HG03521 (cell line): ENCODE measurements around the gene MLLT1.

Experiments used
- ATAC-seq: cut with Tn5 transposase; IDR thresholded peaks from one replicate; pipeline ENCODE4 v1.9.1; 2021; ENCODE audit warnings: mild to moderate bottlenecking, moderate library complexity; ENCODE audit not compliant: unreplicated experiment

Gene MLLT1

DNA sequence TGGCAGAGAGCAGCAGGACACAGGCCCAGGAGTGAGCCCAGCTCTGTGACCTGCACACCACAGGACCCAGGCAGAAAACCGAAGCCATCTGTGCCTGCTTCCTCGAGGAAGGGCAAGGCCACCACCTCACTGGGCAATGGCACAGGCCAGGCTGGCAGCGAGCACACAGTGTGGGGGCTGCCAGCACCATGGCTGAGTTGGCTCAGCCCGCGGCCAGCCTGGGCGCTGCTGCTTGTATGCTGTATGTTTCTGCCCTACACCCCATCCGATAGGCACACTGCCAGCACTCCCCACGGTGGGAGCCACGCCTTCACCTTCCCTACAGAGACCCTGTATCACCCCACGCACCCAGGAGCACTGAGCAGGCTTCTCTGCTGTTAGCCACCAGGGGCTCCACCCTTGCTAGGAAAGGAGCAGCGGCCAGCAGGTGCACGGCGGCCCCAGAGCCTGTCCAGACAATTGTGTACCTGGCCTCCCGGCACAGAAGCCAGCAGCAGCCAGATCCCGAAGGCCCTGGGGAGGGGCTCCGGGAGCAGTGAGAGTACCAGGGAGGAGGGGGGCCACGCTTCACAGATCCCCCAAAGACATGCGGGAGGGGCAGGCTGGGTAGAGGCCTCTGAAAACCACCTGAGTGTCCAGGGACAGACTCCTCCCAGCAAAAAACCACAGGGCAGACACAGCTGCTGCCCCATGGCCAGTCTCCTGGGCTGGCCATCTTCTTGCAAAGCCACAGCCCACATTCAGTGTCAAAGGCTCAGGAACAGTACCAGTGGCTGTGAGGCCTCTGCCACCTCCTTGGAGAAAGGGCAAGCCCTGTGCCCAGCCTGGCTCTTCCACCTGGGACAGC is 56.1 kb downstream of the MLLT1 start:
- no peak for ATAC-seq

DNA sequence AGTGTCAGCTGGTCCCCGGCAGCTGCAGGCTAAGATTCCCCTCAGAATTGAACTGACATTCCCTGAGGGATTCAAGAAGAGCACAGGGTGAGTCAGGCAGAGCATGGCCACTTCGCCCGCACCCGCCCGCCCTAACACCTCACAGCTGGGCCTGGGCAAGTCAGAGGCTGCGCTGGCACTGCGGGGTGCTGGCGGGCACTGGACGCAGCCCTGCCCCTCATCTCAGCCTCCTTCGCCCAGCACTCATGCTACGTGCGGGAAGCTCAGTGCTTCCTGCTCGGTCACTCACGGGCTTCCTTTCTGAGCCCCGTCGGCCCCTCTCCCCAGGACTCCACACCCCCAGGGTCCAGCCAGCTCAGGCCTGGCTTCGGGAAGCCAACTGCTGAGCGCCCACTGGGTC is 56.9 kb downstream of the MLLT1 start:
- ATAC-seq = no peak

- ATAC-seq = no peak
Observed at GRCh38 chr19:6221878-6222746, 57.7 kb downstream of the MLLT1 start.

- ATAC-seq = no peak
Observed at GRCh38 chr19:6221220-6221877, 58.4 kb downstream of the MLLT1 start.

GRCh38 chr19:6220385-6221191 is 59.2 kb downstream of the MLLT1 start:
- no peak for ATAC-seq

DNA sequence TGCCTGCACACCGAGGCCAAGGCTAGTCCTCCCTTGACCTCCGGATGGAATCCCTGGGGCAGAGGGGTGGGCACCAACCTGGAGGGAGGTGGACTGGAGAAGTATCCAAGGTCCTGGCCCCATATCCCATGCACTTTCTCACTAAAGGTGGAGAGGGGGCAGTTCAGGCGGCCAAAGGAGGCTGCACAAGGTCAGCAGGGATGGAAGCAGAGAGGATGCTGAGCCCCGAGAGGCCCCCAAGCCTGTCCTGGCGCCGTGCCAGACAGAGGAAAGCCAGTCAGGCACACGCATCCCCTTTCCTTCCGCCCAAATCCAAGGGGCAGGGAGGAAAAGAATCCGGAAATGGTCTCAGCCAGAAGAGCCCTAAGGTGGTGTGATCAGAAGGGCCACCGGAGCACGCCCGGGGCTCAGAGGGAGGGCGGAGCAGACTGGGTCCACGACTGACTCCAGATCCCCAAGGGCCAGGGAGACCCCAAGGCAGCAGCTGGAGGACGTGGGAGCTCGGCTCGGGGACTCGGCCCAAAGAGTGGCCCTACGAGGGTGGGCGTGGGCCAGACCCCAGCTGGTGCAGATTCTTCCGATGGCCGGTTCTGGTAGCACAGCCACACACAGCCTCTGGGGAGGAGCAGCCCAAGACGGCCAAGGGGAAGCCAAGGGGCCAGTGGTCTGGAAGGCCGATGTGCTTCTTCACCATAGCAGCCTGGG is 60.0 kb downstream of the MLLT1 start:
- no peak for ATAC-seq

- no peak for ATAC-seq
Observed at GRCh38 chr19:6219147-6219525, 60.6 kb downstream of the MLLT1 start.

- ATAC-seq = no peak
Observed at GRCh38 chr19:6218491-6219146, 61.2 kb downstream of the MLLT1 start.

DNA sequence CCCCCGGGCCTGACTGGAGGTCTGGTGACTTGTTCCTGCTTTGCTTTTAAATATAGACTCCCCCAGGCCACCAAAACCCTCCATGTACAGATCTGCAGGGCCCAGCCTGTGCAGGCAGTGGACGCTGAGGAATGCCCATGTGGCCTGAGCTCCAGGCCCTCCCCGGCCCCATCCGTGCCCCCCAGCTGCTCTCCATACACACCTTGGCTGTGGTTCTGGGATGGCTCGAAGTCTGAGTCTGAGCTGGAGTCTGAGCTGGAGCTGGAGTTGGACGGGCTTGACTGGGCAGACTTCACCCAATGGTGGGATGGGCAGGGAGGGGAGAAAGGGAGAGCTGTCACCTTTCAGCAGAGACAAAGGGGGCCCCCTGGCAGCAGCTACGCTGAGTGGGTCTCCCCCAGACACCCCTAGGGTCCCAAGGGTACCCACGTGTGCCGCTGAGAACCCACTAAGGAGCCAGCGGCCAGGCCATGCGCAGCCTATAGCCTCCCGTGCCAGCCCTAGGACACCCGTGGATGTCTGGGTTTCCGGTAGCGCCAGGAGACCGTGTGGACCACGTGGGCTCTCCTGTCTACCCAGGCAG is 61.9 kb downstream of the MLLT1 start:
- ATAC-seq = no peak

- ATAC-seq = no peak
Observed at GRCh38 chr19:6216996-6217751, 62.6 kb downstream of the MLLT1 start.

- no peak for ATAC-seq
Observed at GRCh38 chr19:6216236-6216995, 63.4 kb downstream of the MLLT1 start.

- no peak for ATAC-seq
Observed at GRCh38 chr19:6215701-6216235, 64.0 kb downstream of the MLLT1 start.

GRCh38 chr19:6214881-6215541 is 64.8 kb downstream of the MLLT1 start:
- ATAC-seq = no peak

DNA sequence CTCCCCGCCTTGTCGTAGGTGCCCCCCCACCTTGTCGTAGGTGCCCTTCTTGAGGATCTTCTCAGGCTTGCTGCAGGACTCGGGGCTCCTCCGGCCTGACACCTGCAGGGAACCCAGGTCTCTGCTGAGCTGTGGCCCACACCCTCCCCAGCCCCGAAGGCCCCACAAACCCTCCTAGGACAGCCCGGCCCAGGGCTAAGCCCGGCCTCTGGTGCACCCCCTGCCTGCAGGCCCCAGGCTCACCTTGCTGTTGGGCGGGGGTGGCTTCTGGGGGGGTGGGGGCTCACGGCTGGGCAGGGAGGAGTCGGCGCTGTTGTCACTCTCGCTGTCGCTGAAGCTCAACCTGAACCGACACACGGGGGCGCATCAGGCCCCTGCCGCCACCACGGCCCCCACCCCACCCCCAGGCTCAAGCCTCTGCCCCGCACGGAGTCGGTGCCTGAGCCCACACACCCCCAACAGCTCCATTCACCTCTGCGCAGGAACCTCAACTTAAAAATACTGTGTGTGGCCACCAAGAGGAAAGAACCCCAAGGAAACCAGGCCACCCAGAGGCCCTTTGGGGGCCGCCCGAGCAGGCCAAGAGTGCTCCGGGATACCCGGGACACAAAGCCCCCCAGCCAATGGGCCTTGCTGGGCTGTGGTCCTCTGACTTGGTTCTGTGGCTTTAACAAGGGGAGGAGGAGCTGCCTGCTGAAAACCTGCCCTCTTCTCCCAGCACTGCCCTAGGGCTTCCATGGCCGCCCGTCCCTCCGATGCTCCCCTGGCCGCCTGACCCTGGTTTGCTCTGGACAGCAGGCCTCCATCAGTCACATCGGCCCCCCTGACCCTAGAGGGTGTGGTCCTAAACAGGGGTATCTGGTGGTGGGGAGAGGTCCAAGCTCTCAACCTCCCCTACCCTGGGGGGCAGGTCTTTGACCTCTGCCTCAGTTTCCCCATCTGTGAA is 65.8 kb downstream of the MLLT1 start:
- no peak for ATAC-seq

DNA sequence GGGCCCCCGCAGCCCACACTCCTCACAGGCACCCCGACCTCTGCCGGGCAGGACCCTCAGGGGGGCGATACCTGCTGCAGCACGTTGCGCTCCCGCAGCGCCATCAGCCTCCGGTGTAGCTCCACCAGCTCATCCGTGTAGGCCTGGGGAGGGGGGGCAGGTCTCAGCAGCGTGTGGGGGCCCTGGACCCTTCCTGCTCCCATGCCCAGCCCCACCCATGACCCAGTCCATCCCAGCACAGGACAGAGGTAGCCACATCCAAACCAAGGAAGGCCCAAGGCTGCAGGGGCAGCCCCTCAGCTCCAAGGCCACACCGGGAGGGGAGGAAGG is 66.5 kb downstream of the MLLT1 start:
- no peak for ATAC-seq
